ENCODE measurements around the gene DOK1.

DOK1 gene

GRCh38 chr2:74602586-74603281, 48.2 kb downstream of the DOK1 start:
- DNase-seq (ENCODE audit: low spot score), result no peak

- no peak for DNase-seq (ENCODE audit: low spot score)
Measured at GRCh38 chr2:74603282-74604000, 48.9 kb downstream of the DOK1 start.

- no peak for DNase-seq (ENCODE audit: low spot score)
Measured at GRCh38 chr2:74606927-74607326, 52.4 kb downstream of the DOK1 start.
